GM18498 (cell line): ENCODE measurements around the gene LIPK.
"Not testable (repeated sequence)": the region's sequence is repeated elsewhere in the genome, so short reads cannot be mapped to it uniquely, and the experiment has no call there.

Experiments
- ATAC-seq: cut with Tn5 transposase; IDR thresholded peaks from one replicate; pipeline ENCODE4 v1.9.1; 2021; ENCODE audit warnings: mild to moderate bottlenecking, moderate library complexity; ENCODE audit not compliant: unreplicated experiment

Gene LIPK

DNA sequence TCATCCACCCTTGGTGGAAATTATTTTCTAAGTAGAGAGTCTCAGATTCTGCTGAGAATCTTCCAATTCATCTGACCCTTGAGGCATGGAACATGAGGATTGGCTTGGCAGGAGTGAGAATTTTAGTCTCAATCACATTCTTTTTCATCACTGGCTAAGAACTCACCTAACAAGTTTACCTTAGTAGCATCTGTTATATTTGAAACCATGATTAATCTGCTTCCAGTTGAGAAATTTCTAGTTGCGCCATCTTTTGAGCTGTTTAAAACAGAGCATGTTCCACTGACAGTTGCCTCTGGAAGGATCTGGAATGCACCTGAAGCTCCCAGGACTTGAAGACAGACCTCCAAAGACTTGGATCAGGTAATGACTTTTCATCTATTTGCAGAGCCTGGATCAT is at the start of gene LIPK:
LIPK (plus strand) TSS at position 292 of the 400 bp plus-strand sequence. CDS start 18,295 bp downstream, outside the sequence.
- no peak for ATAC-seq

DNA sequence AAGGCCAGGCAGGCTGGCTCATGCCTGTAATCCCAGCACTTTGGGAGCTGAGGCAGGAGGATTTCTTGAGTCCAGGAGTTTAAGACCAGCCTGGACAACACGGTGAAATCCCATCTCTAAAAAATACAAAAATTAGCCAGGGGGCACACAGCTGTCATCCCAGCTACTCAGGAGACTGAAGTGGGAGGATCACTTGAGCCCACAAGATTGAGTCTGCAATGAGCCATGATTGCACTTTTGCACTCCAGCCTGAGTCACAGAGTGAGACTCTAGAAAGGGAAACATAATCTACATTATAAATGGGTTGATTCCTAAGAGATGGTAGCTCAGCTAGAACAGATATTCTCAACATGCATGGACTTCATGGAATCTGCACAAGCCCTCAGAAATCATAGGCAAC is 48.1 kb upstream of the LIPK start:
- ATAC-seq = no peak

DNA sequence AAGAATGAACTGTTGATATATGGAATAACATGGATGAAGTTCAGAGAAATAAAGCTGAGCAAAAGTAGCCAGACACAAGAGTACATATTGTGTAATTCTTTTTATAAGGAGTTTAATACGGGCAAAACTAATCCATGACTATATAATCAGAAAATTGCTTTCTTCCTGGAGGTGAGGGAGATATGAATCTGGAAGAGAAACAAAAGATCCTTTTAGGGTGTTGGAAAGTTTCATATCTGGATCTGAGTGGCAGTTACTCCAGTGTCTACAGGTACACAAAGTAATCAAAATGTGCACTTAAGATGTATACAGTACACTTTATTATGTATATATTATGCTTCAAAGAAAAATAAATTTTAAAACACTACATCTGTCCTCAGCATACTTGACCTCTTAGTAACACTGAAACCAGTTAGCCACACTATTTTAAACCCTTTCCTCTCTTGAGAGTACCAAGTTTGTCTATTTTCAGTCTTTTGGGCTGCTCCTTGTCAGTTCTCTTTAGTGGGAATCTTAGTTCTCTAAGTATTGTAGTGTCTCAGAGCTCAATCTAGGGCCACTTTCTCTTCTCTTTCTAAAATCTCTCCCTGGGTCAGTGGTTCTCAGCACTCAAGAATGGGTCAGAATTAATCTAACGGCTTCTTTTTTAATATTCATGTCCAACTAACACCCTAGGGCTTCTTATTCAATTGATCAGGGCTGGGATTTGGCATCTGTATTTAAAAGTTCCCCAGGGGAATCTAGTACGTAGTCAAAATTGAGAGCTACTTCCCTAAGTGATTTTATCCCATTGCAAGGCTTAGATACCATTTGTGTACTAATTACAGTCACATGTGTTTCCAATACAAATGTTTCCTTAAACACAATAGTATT is 46.1 kb upstream of the LIPK start:
- ATAC-seq = no peak

DNA sequence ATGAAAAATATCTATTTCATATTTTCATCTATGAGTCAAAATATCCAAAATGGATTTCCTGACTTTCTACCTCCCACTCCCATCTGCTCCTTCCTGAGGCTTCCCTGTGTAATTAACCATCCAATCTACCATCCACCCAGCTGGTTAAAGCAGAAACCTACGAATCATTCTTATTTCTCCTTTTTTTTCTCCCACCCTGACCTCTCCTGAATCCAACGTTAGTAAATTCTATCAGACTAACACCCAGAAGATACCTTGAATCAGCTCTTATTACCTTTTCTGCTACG is 45.5 kb upstream of the LIPK start:
- no peak for ATAC-seq

DNA sequence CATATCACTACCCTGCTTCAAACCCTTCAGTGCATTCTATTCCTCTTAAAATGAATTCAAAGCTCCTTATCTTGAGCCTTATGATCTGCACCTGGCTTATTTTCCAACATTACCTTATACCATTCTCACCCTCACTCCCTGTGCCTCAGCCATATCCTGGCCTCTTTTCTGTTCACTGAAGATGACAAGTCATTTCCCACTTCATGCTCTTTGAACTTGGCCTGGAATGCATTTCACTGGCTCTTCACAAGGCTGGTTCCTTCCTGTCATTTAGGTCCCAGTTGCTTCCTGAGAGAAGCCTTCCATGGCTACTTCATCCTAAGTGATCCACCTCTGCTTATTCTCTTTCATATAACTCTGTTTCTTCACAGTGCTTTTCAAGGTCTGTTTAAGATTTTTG is 45.0 kb upstream of the LIPK start:
- ATAC-seq = no peak

DNA sequence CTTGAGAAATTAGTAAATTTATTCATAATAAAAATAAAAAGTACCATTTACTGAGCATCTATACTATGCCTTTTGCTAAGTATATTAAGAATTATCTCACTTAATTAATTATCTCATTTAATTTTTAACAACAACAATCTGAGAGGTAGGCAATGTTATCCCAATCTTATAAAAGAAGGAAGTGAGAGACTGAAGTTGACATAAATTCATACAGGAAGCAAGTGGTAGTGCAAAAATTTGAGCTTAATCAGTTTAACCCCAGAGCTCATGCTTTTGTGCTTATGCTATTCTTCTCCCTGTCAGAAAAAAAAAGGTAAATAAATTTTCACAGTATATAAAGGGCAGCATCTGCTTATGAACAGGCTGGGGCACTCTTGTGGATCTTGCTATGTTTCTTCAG is 44.5 kb upstream of the LIPK start:
- ATAC-seq = no peak

- ATAC-seq = not testable (repeated sequence)
Observed at GRCh38 chr10:88663153-88663552, 42.9 kb upstream of the LIPK start.

- no peak for ATAC-seq
Observed at GRCh38 chr10:88664142-88664541, 41.9 kb upstream of the LIPK start, which contains the start of gene LIPF. Gene LIPF (plus strand): TSS chr10:88664442. CDS start chr10:88667298, 2,856 bp downstream.

DNA sequence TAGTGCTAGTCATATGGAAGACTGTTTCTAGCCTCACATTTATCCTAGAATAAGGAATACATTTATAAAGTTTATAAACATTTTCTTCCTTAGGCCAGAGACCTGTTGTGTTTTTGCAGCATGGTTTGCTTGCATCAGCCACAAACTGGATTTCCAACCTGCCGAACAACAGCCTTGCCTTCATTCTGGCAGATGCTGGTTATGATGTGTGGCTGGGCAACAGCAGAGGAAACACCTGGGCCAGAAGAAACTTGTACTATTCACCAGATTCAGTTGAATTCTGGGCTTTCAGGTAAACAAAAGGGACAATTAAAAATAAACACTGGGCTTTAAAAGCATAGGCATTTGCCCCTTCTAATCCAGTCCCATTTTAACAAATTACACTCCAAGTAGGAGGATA is 37.6 kb upstream of the LIPK start:
- ATAC-seq = no peak

DNA sequence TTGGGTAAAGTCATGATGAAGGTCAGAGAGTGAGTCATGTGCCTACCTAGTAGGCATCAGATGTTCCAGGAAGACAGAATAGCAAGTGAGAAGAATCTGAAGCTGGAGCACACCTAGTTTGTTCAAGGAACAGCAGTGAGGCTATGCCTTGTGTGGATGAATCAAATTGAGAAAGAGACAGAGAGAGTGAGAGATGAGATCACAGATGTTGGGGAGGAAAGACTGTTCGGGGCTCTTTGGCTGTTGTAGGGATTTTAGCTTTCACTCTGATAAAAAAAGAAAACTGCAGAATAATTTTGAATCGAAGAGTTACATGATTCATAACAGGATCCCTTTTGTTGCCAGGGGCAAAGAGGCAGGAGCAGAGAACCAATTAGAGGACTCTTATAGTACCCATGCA is 35.6 kb upstream of the LIPK start:
- no peak for ATAC-seq

DNA sequence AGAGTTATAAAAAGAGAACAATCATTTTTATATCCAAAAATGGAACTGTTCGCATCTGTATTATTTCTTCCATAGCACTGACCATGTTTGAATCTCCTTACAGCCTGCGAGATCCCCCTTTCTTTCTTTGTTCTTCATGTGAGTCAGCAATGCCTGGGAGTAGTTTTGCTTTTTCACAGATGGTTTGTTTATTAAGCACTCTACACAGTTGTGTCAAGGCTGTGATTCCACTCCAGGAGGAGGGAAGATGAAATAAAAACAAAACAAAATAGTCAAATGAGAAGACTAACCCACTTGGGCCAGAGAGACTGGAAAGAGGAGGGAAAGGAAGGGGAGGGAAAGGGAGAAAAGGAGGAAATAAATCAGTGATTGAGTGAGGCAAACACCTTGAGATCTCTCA is 34.0 kb upstream of the LIPK start:
- no peak for ATAC-seq

GRCh38 chr10:88676283-88677060 is 29.6 kb upstream of the LIPK start:
- no peak for ATAC-seq

GRCh38 chr10:88680958-88681357 is 25.1 kb upstream of the LIPK start:
- no peak for ATAC-seq

DNA sequence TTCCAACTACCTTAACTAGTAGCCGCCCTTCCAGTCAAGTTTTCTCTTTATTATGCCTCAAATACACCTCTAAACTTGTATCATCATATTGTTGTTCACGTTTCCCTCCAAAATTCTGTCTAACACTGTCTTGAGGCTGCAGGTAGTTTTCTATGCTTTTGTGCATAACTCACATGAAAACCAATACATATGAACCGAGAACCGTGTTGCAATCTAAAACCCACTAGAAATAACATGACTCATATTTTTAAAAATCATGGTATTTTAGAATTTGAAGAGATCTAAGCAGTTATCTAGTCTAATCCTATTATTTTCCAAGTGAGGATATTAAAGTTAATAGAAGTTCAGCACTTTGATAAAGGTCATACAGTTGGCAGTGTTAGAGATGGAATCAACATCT is 23.6 kb upstream of the LIPK start:
- ATAC-seq = no peak

- ATAC-seq = no peak
Observed at GRCh38 chr10:88687853-88688467, 18.1 kb upstream of the LIPK start.

- no peak for ATAC-seq
Observed at GRCh38 chr10:88689366-88689765, 16.7 kb upstream of the LIPK start.

DNA sequence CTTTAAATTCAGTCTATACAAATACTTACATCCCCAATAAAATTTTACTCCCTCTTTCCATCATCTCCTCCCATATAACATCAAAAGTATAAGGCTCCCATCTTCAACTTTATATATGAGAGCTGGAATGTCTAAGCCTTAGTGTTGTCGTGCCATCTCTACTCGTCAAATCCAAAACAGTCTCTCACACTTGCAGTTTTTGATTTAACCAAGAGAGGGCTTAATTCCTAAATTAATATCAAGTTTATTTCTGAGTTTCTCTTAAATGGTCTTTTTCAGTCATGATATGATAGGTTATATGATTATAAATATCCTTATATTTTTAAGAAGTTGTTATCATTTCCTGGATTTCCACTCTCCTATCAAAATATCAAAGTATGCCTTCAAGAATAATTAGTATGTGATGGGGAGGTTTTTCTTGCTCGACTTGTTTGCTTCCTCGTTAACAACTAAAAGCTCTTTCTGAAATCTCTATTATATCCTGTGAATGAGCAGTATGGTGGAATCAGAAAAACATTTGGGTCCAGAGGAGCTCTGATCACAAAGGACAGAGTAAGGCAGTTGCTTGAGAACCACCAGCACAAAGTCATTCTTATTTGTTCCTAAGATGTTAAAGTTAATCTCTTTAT is 12.5 kb upstream of the LIPK start:
- no peak for ATAC-seq

DNA sequence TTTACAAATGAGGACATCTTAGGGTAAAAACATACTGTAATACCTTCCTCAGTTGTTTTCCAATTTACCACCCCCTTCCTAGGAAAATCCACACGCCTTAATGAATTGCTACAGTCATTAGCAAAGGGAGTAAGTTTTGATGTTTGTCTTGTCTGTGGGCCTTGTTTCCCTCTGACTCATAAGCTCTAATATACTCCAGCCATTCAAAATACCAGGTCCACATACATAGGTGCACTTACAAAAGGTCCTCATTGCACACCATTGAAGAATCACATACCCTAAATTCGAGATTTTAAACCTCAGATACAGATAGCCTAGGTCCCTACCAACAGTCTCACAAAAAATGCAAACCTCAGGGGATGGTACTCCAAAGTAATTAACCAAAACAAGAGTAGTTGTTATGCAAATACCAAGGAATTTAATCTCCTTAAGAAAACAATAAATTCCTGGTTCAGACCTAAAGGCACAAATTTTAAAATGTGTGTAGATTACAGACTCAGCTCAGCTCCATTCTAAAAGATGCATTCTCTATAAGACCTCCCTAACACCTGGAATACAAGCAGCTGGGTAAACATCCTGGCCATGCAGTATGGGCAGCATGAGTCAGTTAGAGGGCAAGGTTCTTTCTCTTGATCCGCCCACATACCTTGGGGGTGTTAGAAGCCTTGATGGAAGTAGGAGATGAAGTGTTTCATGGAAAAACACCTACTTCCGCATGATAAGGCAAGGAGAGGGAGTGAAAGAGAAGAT is 3.0 kb upstream of the LIPK start:
- no peak for ATAC-seq

GRCh38 chr10:88707429-88708155 is 1.5 kb downstream of the LIPK start:
- ATAC-seq = no peak

GRCh38 chr10:88709361-88709760 is 3.3 kb downstream of the LIPK start:
- ATAC-seq = not testable (repeated sequence)
